HepG2 (cell line): ENCODE results near the gene CDKN1A. TPM values are rescaled to one million over a fixed set of nuclear protein-coding genes. Genes with fewer than 3 reads are reported as not detected.

Experiments
- AHR ChIP-seq: IDR thresholded peaks from 2 replicates; pipeline ENCODE4 v1.6.1; 2018; ENCODE audit warnings: missing genetic modification reagents, missing compliant biosample characterization
- CBFB ChIP-seq: sonication (generic); formaldehyde crosslinking; IDR thresholded peaks from 2 replicates; pipeline ENCODE4 v1.4.0; 2020; ENCODE audit warnings: missing genetic modification reagents
- ELF4 ChIP-seq: sonication (generic); formaldehyde crosslinking; IDR thresholded peaks from 2 replicates; pipeline ENCODE4 v1.5.0; 2020; ENCODE audit warnings: missing genetic modification reagents, mild to moderate bottlenecking, moderate library complexity, borderline replicate concordance
- FOXP1 ChIP-seq, 2 experiments: fragments of 450-650 bp in 1 of 2; IDR thresholded peaks; 2 replicates each; pipeline ENCODE4 v1.6.1; 2017 to 2018; ENCODE audit warnings: antibody characterized with exemption in 1 of 2
- GLI4 ChIP-seq: sonication (generic); formaldehyde crosslinking; IDR thresholded peaks from 2 replicates; pipeline ENCODE4 v1.5.1; 2020; ENCODE audit warnings: missing genetic modification reagents, mild to moderate bottlenecking, moderate library complexity, borderline replicate concordance
- GTF2F1 ChIP-seq: fragments of 150-350 bp; IDR thresholded peaks from 2 replicates; pipeline ENCODE4 v1.6.1; 2014; ENCODE audit warnings: low read length
- MBD4 ChIP-seq: IDR thresholded peaks from 2 replicates; pipeline ENCODE4 v1.6.1; 2012; ENCODE audit warnings: low read length, inconsistent platforms, borderline replicate concordance
- MLX ChIP-seq: IDR thresholded peaks from 2 replicates; pipeline ENCODE4 v1.6.1; 2016
- NCOA1 ChIP-seq: sonication (generic); formaldehyde crosslinking; IDR thresholded peaks from 2 replicates; pipeline ENCODE4 v1.9.0; 2021; ENCODE audit warnings: missing genetic modification reagents
- NCOA2 ChIP-seq: sonication (generic); formaldehyde crosslinking; IDR thresholded peaks from 2 replicates; pipeline ENCODE4 v1.8.0; 2022; ENCODE audit warnings: inconsistent platforms
- NFATC3 ChIP-seq: sonication (generic); formaldehyde crosslinking; IDR thresholded peaks from 2 replicates; pipeline ENCODE4 v1.5.1; 2020; ENCODE audit warnings: mild to moderate bottlenecking, missing genetic modification reagents
- SOX13 ChIP-seq, 3 experiments: fragments of 450-650 bp in 1 of 3; sonication (generic) in 1 of 3; formaldehyde crosslinking in 1 of 3; IDR thresholded peaks in 2 of 3; conservative IDR thresholded peaks in 1 of 3; 2 replicates each; pipeline versions ENCODE4 v1.5.0 to v1.6.1; 2016 to 2020; ENCODE audit warnings: antibody characterized with exemption in 1 of 3, mild to moderate bottlenecking in 1 of 3, missing compliant biosample characterization in 1 of 3, missing genetic modification reagents in 1 of 3, moderate library complexity in 1 of 3
- SRF ChIP-seq: IDR thresholded peaks from 2 replicates; pipeline ENCODE4 v1.6.1; 2011; ENCODE audit warnings: mild to moderate bottlenecking, low read depth, low read length, moderate library complexity
- TGIF2 ChIP-seq: IDR thresholded peaks from 2 replicates; pipeline ENCODE4 v1.6.1; 2016; ENCODE audit warnings: control low read depth, missing compliant biosample characterization
- THAP9 ChIP-seq: sonication (generic); formaldehyde crosslinking; IDR thresholded peaks from 2 replicates; pipeline ENCODE4; 2020; ENCODE audit warnings: missing genetic modification reagents, mild to moderate bottlenecking, borderline replicate concordance
- ZNF350 ChIP-seq: sonication (generic); formaldehyde crosslinking; IDR thresholded peaks from 2 replicates; pipeline ENCODE4 v1.4.0; 2020; ENCODE audit warnings: mild to moderate bottlenecking, low read depth, missing genetic modification reagents, borderline replicate concordance
- ZNF589 ChIP-seq: sonication (generic); formaldehyde crosslinking; conservative IDR thresholded peaks from 2 replicates; pipeline ENCODE4 v1.8.0; 2022; ENCODE audit warnings: mild to moderate bottlenecking, moderate library complexity, missing genetic modification reagents
- ZNF7 ChIP-seq: IDR thresholded peaks from 2 replicates; pipeline ENCODE4 v1.6.1; 2016; ENCODE audit warnings: missing biosample characterization, missing genetic modification reagents
- ZNF746 ChIP-seq: sonication (generic); formaldehyde crosslinking; IDR thresholded peaks from 2 replicates; pipeline ENCODE4 v1.8.0; 2022; ENCODE audit warnings: mild to moderate bottlenecking, missing genetic modification reagents
- ZNF772 ChIP-seq: sonication (generic); formaldehyde crosslinking; IDR thresholded peaks from 2 replicates; pipeline ENCODE4 v1.5.0; 2020; ENCODE audit warnings: mild to moderate bottlenecking, missing genetic modification reagents
- polyA plus RNA-seq, 8 experiments: library from polyadenylated mRNA; depleted of rRNA in 3 of 8; stranded (reverse) in 7 of 8; unstranded in 1 of 8; fragments of >200 nt; fragmentation: Illumina TruSeq in 4 of 8; extraction: Trizol in 4 of 8; gene quantifications; 2 replicates each; pipeline versions ENCODE4 v1.2.1 to v1.2.3, GENCODE V29; 2011 to 2016; ENCODE audit warnings: low read depth in 4 of 8, missing spikeins in 1 of 8, mixed read lengths in 1 of 8; ENCODE audit not compliant: insufficient read depth in 1 of 8
- total RNA-seq, 5 experiments: library from RNA; depleted of rRNA; stranded (reverse); fragments of >200 nt; fragmentation: Illumina TruSeq; extraction: Trizol; gene quantifications; 2 replicates each; pipeline ENCODE4 v1.2.3, GENCODE V29; 2016; ENCODE audit warnings: low read depth in 1 of 5
- TF ChIP-seq, protein P1 (sequence below): sonication (generic); formaldehyde crosslinking; IDR thresholded peaks from 2 replicates; pipeline ENCODE4 v1.4.0; 2020; ENCODE audit warnings: mild to moderate bottlenecking, missing genetic modification reagents

Gene CDKN1A
- total and polyA plus RNA-seq, 2 of the 13 experiments (the other 11 are each of a cell fraction or from before 2014, with no cell fraction given): 60.7 to 92.1 TPM

- no peak for TF ChIP-seq ZNF350 (CRISPR knock-in tag)
- TF ChIP-seq MBD4: no peak
- TF ChIP-seq SOX13 (IDR thresholded peaks at IDR 0.05): no peak
- TF ChIP-seq SOX13 (CRISPR knock-in tag; conservative IDR thresholded peaks at IDR 0.05 in 1 of 2, IDR thresholded peaks at IDR 0.05 in 1 of 2): peak in 1 of 2 experiments; percentile 49; a peak in 1 of 4 replicates
- no peak for TF ChIP-seq FOXP1 (IDR thresholded peaks at IDR 0.05)
- no peak; the same call in 1 of the 2 replicates for TF ChIP-seq FOXP1 (CRISPR knock-in tag; IDR thresholded peaks at IDR 0.05)
- no peak for TF ChIP-seq SRF
- TF ChIP-seq, protein P1, sequence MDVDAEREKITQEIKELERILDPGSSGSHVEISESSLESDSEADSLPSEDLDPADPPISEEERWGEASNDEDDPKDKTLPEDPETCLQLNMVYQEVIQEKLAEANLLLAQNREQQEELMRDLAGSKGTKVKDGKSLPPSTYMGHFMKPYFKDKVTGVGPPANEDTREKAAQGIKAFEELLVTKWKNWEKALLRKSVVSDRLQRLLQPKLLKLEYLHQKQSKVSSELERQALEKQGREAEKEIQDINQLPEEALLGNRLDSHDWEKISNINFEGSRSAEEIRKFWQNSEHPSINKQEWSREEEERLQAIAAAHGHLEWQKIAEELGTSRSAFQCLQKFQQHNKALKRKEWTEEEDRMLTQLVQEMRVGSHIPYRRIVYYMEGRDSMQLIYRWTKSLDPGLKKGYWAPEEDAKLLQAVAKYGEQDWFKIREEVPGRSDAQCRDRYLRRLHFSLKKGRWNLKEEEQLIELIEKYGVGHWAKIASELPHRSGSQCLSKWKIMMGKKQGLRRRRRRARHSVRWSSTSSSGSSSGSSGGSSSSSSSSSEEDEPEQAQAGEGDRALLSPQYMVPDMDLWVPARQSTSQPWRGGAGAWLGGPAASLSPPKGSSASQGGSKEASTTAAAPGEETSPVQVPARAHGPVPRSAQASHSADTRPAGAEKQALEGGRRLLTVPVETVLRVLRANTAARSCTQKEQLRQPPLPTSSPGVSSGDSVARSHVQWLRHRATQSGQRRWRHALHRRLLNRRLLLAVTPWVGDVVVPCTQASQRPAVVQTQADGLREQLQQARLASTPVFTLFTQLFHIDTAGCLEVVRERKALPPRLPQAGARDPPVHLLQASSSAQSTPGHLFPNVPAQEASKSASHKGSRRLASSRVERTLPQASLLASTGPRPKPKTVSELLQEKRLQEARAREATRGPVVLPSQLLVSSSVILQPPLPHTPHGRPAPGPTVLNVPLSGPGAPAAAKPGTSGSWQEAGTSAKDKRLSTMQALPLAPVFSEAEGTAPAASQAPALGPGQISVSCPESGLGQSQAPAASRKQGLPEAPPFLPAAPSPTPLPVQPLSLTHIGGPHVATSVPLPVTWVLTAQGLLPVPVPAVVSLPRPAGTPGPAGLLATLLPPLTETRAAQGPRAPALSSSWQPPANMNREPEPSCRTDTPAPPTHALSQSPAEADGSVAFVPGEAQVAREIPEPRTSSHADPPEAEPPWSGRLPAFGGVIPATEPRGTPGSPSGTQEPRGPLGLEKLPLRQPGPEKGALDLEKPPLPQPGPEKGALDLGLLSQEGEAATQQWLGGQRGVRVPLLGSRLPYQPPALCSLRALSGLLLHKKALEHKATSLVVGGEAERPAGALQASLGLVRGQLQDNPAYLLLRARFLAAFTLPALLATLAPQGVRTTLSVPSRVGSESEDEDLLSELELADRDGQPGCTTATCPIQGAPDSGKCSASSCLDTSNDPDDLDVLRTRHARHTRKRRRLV (CRISPR knock-in tag): no peak; the same call in 1 of the 2 replicates
- no peak for TF ChIP-seq ZNF7 (CRISPR knock-in tag)
- TF ChIP-seq MLX: peak; percentile 44; the same call in 1 of the 2 replicates
- no peak for TF ChIP-seq NFATC3 (CRISPR knock-in tag)
- 0 out of 2 replicates have a peak, but pooled peaks have one; percentile 22 for TF ChIP-seq NCOA2 (CRISPR knock-in tag)
- TF ChIP-seq ELF4 (CRISPR knock-in tag): no peak
- no peak for TF ChIP-seq NCOA1 (CRISPR knock-in tag)
- no peak for TF ChIP-seq CBFB (CRISPR knock-in tag)
- peak; percentile 76; the same call in 1 of the 2 replicates for TF ChIP-seq TGIF2 (CRISPR knock-in tag)
- TF ChIP-seq ZNF772 (CRISPR knock-in tag): 0 out of 2 replicates have a peak, but pooled peaks have one; percentile 17
- no peak for TF ChIP-seq ZNF589 (CRISPR knock-in tag)
- no peak for TF ChIP-seq GTF2F1
- TF ChIP-seq THAP9: no peak
- peak; percentile 17; the same call in 1 of the 2 replicates for TF ChIP-seq GLI4 (CRISPR knock-in tag)
- no peak for TF ChIP-seq ZNF746
- TF ChIP-seq AHR (CRISPR knock-in tag): peak; percentile 65; the same call in 1 of the 2 replicates
Observed at GRCh38 chr6:36642913-36643817, 35.3 kb upstream of the CDKN1A start (continued).
